ENCODE results near the gene RAB6D.
"Not testable (repeated sequence)": the region's sequence is repeated elsewhere in the genome, so short reads cannot be mapped to it uniquely, and the experiment has no call there.

RAB6D gene

GRCh38 chr2:131366643-131367042 lies 2.7 kb upstream of the RAB6D start:
- DNase-seq, result no peak

GRCh38 chr2:131365452-131365851 lies 1.5 kb upstream of the RAB6D start:
- no peak for DNase-seq

- not testable (repeated sequence) for DNase-seq
These were observed 755 bp downstream of the RAB6D start for GRCh38 chr2:131363213-131363612.

GRCh38 chr2:131361773-131362172 lies 2.2 kb downstream of the RAB6D start:
- not testable (repeated sequence) for DNase-seq

GRCh38 chr2:131353167-131353697 lies 10.7 kb downstream of the RAB6D start:
- not testable (repeated sequence) for DNase-seq

- no peak for DNase-seq
These were observed 14.9 kb downstream of the RAB6D start for GRCh38 chr2:131349021-131349420.

- not testable (repeated sequence) for DNase-seq
These were observed 16.9 kb downstream of the RAB6D start for GRCh38 chr2:131347035-131347434.

GRCh38 chr2:131339307-131339706 lies 24.7 kb downstream of the RAB6D start:
- not testable (repeated sequence) for DNase-seq

- peak in 29 of 56 donors; percentile 1 to 74 (median 23) for DNase-seq
These were observed 28.6 kb downstream of the RAB6D start for GRCh38 chr2:131335319-131335718.

- DNase-seq, result not testable (repeated sequence)
These were observed 31.3 kb downstream of the RAB6D start for GRCh38 chr2:131332709-131333108.

GRCh38 chr2:131331000-131331399 lies 33.0 kb downstream of the RAB6D start:
- DNase-seq, result not testable (repeated sequence)

- DNase-seq, result no peak
These were observed 41.8 kb downstream of the RAB6D start for GRCh38 chr2:131322209-131322608.

GRCh38 chr2:131321344-131321743 lies 42.6 kb downstream of the RAB6D start:
- not testable (repeated sequence) for DNase-seq

- DNase-seq, result not testable (repeated sequence)
These were observed 53.0 kb downstream of the RAB6D start for GRCh38 chr2:131311001-131311400.
